HL-60 (cell line): ENCODE results near the gene CACYBP.

Experiments
- DNase-seq, 2 experiments: peaks; one replicate each; pipeline ENCODE4 v3.0.0-alpha.2; 2010 to 2020; ENCODE audit warnings: low read depth in 1 of 2, low spot score in 1 of 2
- H3K27ac ChIP-seq: fragments of 250-450 bp; sonication (Bioruptor Pico); replicated peaks from 2 replicates; pipeline ENCODE4 v1.5.1; 2020; ENCODE audit warnings: mild to moderate bottlenecking, moderate library complexity
- H3K27me3 ChIP-seq: fragments of 250-450 bp; sonication (Bioruptor Pico); 2 replicates; pipeline ENCODE4 v1.5.1; 2021; ENCODE audit warnings: mild to moderate bottlenecking, moderate library complexity; ENCODE audit not compliant: insufficient read depth, poor library complexity, severe bottlenecking
- H3K4me3 ChIP-seq: replicated peaks from 2 replicates; pipeline ENCODE4 v1.5.1; 2011; ENCODE audit warnings: mild to moderate bottlenecking, control low read depth, low read length; ENCODE audit not compliant: insufficient read depth
- GABPA ChIP-seq: IDR thresholded peaks from 2 replicates; pipeline ENCODE4 v1.6.1; 2012; ENCODE audit warnings: low read depth
- POLR2AphosphoS5 ChIP-seq: IDR thresholded peaks from 2 replicates; pipeline ENCODE4 v1.6.1; 2012; ENCODE audit warnings: low read depth
- SPI1 ChIP-seq: IDR thresholded peaks from 2 replicates; pipeline ENCODE4 v1.6.1; 2012; ENCODE audit warnings: low read depth, mild to moderate bottlenecking, borderline replicate concordance
- TF ChIP-seq, protein P1 (sequence below): IDR thresholded peaks from one replicate; pipeline ENCODE4 v1.5.1; 2011; ENCODE audit warnings: low read length, control low read depth, inconsistent platforms; ENCODE audit not compliant: insufficient read depth
- TF ChIP-seq, protein P2 (sequence below): IDR thresholded peaks from 2 replicates; pipeline ENCODE4 v1.6.1; 2012; ENCODE audit warnings: low read depth; ENCODE audit not compliant: insufficient replicate concordance

Gene CACYBP

DNA sequence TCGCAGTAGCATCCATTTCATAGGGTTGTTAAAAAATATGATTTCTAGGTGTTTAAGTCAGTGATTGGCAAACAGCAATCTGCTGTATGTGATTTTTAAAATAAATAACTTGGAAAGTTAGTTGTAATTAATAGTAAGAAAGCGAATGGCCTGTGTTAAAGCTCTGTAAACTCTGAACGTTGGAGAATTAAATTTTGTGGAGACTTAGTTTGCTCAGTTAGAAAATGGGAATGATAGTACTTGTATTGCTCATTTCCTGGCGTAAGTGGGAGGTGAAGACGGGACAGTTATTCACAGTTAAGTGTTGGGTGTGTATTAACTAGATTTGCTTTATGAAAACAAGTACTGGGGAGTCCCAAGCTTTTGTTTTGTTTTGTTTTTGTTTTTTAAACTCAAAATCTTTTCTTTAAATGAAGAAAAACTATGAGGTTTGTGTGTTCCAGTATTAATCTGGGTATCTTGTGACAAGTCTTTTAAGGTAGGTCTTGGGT, 995 bp downstream of the CACYBP start:
- Histone ChIP-seq H3K4me3 (peak overlapping the region; percentile 87), H3K27ac (peak overlapping the region; percentile 100)
- TF ChIP-seq, protein P1, sequence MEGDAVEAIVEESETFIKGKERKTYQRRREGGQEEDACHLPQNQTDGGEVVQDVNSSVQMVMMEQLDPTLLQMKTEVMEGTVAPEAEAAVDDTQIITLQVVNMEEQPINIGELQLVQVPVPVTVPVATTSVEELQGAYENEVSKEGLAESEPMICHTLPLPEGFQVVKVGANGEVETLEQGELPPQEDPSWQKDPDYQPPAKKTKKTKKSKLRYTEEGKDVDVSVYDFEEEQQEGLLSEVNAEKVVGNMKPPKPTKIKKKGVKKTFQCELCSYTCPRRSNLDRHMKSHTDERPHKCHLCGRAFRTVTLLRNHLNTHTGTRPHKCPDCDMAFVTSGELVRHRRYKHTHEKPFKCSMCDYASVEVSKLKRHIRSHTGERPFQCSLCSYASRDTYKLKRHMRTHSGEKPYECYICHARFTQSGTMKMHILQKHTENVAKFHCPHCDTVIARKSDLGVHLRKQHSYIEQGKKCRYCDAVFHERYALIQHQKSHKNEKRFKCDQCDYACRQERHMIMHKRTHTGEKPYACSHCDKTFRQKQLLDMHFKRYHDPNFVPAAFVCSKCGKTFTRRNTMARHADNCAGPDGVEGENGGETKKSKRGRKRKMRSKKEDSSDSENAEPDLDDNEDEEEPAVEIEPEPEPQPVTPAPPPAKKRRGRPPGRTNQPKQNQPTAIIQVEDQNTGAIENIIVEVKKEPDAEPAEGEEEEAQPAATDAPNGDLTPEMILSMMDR, result no peak
- no peak for TF ChIP-seq POLR2AphosphoS5
- TF ChIP-seq, protein P2, sequence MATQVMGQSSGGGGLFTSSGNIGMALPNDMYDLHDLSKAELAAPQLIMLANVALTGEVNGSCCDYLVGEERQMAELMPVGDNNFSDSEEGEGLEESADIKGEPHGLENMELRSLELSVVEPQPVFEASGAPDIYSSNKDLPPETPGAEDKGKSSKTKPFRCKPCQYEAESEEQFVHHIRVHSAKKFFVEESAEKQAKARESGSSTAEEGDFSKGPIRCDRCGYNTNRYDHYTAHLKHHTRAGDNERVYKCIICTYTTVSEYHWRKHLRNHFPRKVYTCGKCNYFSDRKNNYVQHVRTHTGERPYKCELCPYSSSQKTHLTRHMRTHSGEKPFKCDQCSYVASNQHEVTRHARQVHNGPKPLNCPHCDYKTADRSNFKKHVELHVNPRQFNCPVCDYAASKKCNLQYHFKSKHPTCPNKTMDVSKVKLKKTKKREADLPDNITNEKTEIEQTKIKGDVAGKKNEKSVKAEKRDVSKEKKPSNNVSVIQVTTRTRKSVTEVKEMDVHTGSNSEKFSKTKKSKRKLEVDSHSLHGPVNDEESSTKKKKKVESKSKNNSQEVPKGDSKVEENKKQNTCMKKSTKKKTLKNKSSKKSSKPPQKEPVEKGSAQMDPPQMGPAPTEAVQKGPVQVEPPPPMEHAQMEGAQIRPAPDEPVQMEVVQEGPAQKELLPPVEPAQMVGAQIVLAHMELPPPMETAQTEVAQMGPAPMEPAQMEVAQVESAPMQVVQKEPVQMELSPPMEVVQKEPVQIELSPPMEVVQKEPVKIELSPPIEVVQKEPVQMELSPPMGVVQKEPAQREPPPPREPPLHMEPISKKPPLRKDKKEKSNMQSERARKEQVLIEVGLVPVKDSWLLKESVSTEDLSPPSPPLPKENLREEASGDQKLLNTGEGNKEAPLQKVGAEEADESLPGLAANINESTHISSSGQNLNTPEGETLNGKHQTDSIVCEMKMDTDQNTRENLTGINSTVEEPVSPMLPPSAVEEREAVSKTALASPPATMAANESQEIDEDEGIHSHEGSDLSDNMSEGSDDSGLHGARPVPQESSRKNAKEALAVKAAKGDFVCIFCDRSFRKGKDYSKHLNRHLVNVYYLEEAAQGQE, result no peak
- TF ChIP-seq SPI1, result no peak
- no peak for TF ChIP-seq GABPA

DNA sequence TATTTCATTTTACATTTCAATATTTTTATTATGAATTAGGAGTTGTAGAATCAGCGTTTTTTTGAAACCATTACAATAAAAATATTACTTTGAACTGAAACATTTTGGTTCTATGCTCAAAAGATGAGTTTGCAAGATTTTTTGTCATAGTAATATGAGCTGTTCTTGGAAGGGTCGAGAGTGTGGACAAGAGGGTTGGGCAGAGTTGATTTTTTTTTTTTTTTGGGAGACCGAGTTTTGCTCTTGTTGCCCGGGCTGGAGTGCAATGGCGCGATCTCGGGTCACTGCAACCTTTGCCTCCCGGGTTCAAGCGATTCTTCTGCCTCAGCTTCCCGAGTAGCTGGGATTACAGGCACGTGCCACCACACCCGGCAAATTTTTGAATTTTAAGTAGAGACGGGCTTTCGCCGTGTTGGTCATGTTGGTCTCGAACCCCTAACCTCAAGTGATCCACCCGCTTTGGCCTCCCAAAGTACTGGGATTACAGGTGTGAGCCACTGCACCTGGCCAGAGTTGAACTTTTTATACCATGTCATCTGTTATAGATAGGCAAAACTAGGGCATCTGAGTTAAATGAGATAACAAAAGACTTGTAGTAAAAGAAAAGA, 3.3 kb downstream of the CACYBP start:
- TF ChIP-seq, protein P2, result no peak
- TF ChIP-seq, protein P1, result no peak
- TF ChIP-seq POLR2AphosphoS5, result no peak
- no peak for TF ChIP-seq GABPA
- TF ChIP-seq SPI1, result no peak
- no peaks in the 10 kb centered on the region for H3K27me3 ChIP-seq
- H3K27ac ChIP-seq, result no peak overlapping the region
- no peak for DNase-seq
- no peak overlapping the region for H3K4me3 ChIP-seq

More for the DNA sequence above, 995 bp downstream of the CACYBP start:
- no peaks in the 10 kb centered on the region for H3K27me3 ChIP-seq
- no peak for DNase-seq

DNA sequence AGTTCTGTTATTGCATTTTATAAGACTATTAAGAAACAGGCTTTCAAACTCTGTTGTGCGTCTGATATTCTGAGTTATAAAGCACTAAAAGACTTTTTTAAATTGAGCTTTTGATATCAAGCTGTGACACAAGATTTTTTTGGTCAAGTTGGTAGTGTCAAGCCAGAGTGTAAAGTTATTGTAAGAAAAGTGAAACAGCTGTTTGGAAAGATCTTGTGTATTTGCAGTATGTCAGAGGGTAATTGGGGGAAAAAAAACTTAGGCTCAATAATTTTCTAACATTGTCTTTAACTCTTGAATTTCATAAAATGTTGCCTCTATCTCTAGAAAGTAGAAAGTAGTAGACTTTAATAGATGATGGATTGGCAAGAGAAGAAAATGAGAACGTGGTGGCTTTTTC, 3.8 kb downstream of the CACYBP start:
- H3K27ac ChIP-seq, result no peak overlapping the region
- H3K27me3 ChIP-seq, result no peaks in the 10 kb centered on the region
- no peak overlapping the region for H3K4me3 ChIP-seq
- TF ChIP-seq, protein P2, result no peak
- TF ChIP-seq POLR2AphosphoS5 (no peak), SPI1 (no peak), GABPA (no peak)
- TF ChIP-seq, protein P1, result no peak
- DNase-seq, result no peak
